Vagina (tissue), 2 donors: Measurements from ENCODE around the gene EEF1AKMT3.

ENCODE experiments used
- CTCF ChIP-seq, 3 experiments: fragments of 450-650 bp in 2 of 3; fragments of 200-600 bp in 1 of 3; sonication (generic) in 1 of 3; IDR thresholded peaks; one replicate each; pipeline ENCODE4 v1.5.1; 2017 to 2019; ENCODE audit warnings: antibody characterized with exemption in 3 of 3, mild to moderate bottlenecking in 2 of 3, moderate library complexity in 2 of 3
- POLR2A ChIP-seq, 2 donors: fragments of 450-650 bp; IDR thresholded peaks; one replicate each; pipeline ENCODE4 v1.6.1; 2017; ENCODE audit warnings: antibody characterized with exemption in 2 of 2, mild to moderate bottlenecking in 2 of 2, moderate library complexity in 2 of 2
- POLR2AphosphoS5 ChIP-seq, 2 donors: sonication (generic); formaldehyde crosslinking; IDR thresholded peaks; one replicate each; pipeline ENCODE4 v1.9.0; 2017; ENCODE audit warnings: antibody characterized with exemption in 2 of 2, mild to moderate bottlenecking in 2 of 2, low read depth in 1 of 2; ENCODE audit not compliant: insufficient read depth in 1 of 2

GRCh38 chr12:57749061-57749460 is 23.4 kb upstream of the EEF1AKMT3 start:
- TF ChIP-seq CTCF (IDR thresholded peaks at IDR 0.05) (no peak), POLR2A (IDR thresholded peaks at IDR 0.05) (no peak), POLR2AphosphoS5 (IDR thresholded peaks at IDR 0.05; ENCODE audit: insufficient read depth in 1 of 2, low read depth in 1 of 2) (no peak)
